Stimulated activated CD4-positive, alpha-beta T cell treated with anti-CD3 and anti-CD28 coated beads, Interleukin-1b, Interleukin-23, amount 100 ng/mL, for 4 hours (primary cell): Measurements from ENCODE around the gene CDKAL1.
"Not testable (repeated sequence)": the region's sequence is repeated elsewhere in the genome, so short reads cannot be mapped to it uniquely, and the experiment has no call there.

ENCODE experiments used
- DNase-seq, 2 donors: peaks; one replicate each; pipeline ENCODE4 v3.0.0-alpha.2; 2020; ENCODE audit warnings: low read depth in 2 of 2

CDKAL1 gene

DNA sequence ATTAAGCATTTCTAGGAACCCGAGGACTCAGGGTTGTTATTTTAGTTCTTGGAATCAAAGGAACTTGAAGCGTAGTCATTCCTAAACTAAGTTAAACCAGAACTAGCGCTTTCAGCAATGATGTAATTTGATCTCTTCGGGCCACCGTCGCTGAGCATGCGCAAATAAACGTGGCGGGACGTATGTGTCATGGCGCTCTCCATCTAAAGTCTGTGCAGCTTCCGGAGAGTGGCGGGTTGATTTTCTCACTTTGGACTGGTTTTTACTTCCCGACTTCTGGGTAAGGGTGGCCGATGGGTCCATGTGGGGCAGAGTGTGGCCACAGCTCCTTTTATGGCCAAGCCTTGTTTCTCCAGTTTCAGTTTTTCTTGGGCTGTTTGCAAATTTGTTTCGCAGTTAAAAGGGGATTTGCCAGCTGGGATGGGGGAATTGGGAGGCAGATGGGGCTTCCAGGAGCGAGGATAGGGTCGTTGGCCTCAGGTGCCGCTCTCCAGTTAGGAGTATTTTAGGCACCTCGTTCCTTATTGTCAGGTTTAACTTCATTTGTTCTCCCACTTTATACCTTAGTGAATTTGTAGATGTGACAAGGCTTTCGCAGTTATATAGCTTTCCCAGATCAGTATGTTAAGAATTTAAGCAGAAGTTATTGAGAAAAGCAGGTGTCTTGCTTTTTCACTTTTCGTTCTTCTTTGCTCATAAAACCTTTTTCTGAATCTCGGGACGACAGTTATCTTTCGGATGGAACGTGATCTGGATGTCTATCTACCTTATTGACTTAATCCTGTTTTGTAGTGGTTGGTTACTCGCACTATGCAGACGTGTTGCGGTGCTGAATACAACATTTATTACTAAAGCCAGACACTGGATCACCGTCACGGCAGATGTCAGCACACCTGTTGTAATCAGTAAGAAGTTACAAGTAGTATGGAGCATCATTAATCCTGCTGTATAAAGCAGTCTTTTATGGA is at the start of gene CDKAL1:
CDKAL1 (plus strand) TSS at position 163 of the 968 bp plus-strand sequence. CDS start 11,894 bp downstream, outside the sequence.
- DNase-seq: peak; percentile 74 to 86

DNA sequence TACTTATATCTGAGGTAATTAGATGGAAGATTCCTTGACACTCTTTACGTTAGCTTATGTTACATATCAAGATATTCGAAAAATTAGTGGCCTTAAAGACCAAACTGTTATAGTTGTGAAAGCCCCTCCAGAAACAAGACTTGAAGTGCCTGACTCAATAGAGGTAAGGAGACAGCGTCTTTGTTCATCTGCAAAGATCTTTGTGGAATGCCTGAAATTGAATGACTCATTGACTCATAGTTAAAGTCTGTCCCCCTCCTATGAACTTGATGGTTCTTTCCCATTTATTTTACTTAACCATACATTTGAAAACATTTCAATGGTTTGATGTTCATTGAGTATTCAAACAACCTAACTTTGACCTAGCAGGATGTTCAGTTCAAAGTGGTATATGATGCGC is 47.6 kb upstream of the CDKAL1 start:
- DNase-seq: no peak

DNA sequence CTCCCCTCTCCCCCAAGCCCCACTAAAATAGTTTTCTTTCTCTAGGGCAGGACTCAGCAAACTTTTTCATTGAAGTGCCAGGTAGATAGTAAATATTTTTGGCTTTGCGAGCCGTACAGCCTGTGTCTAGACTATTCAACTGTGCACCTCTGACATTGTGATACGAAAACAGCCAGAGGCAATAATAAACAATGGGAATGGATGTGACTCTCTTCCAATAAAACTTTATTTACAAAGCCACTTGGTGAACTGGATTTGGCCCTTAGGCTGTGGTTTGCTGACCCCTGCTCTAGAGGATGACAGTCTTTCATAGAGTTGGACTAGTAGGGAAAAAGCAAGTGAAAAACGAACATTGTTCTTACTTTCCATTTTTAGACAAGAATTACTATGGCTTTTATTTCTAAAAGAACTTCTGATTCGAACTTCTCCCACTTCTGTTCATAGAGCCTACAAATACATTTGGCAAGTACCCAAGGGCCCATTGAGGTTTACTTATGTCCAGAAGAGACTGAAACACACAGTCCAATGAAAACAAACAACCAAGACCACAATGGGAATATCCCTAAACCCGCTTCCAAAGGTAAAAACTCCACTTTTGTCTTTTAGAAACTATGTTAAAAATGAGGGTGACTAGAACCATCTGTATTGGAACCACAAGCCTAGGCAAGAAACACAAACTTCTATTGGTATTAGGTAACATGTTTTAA is 46.4 kb upstream of the CDKAL1 start:
- no peak for DNase-seq

DNA sequence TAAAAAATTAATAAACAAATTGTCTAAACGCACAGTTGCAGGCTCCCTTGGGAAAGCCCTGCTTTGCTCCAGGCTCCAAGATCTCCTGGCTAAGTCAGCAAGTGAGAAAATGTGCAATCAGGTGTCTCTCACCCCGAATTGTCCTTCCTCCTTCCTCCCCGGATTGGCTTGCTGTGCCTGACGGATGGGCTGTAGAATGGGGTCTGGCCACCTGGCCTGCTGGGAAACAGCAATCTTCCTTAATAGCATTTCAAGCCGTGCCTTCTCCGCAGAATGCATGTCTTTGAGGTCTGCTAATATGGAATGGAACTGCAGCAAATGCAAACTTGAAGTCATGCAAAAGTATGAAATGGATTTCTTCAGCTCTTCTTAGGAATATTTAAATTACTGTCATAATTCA is 43.7 kb upstream of the CDKAL1 start:
- DNase-seq: no peak

DNA sequence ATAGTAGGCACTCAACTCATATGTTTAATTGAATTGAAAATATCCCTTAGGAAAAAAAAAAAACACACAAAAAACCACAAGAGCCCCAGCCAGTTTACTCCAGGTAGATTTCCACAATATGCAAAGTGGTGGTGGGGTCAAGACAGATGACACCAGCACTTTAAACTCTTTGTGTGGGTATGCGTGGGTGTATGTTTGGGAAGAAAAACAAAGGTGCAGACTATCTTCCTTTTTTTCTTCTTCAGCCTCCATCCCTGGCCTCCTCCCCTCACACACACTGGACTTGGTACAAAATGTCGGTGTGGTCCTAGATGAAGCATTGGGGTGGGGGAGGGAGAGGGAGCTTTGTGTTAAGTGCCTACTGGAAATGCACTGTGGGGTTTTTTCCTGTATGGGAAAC is 42.2 kb upstream of the CDKAL1 start:
- DNase-seq: no peak

DNA sequence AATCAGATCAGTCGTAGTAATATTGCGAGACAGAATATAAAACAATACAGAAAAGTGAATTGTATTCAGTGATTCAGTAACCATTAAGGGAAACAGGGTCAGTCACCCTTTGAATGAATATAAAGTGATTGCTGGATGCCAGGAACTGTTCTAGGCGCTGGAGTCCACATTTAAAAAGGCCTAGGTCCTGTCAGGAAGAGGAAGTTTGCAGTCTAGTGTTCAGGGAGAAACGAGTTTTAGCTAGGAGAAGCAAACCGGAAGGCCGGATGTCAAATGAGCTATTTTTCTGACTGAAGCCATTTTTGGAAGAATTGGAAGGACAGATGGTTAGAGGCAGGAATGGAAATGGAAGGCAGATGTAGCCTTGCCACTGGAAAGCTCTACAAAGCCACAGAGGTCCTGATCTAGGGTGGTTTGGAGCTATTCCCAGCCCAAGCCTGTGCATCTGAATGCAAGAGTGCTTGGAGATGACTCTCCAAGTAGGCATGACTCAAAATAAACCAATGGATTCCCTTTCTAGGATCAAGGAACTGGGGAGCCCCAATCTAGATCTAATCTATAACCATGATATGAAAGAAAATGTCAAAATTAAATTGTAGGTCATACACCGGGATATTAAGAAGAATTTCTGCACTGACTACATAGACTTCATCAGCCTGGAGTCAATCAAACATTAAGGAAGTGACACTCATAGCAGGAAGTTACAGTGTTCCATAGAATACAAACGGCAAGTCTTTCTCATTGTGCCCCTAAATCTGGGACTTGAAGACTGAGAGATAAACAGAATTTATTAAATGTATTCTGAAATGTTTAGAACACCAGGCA is 36.8 kb upstream of the CDKAL1 start:
- no peak for DNase-seq

DNA sequence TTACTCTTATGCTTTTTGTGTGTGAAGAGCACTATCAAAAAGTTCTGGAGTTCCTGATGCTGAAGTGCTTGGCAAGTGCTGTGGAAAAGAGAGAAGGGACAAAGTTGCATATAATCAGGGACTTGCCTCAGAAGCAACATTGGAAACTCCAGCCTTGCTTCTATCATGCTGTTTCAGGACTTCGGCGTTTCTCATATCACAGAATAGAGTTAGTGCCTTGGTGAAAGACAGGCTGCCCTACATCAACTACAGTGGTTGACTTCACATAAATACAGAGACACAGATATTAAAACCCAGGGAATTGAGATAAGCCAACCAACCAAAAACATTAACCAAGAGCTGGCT is 36.2 kb upstream of the CDKAL1 start:
- no peak for DNase-seq

DNA sequence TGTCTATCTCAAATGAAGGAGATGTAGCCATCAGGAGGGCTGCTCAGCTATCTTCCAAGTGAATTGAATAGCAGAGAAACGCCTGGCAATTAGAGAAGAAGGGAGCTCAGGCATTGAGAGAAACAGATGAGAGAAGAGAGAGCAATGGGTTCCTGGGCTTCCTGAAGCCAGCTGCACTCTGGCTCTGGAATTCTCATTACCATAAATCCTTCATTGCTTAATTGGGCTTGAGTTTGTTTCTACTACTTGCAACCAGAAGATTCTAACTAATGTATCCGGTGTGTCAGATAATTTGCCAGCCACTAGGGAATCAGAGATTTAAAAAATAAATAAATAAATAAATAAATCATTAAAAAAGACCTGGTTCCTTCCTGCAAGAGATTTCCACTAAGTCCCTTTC is 25.0 kb upstream of the CDKAL1 start:
- DNase-seq: no peak

DNA sequence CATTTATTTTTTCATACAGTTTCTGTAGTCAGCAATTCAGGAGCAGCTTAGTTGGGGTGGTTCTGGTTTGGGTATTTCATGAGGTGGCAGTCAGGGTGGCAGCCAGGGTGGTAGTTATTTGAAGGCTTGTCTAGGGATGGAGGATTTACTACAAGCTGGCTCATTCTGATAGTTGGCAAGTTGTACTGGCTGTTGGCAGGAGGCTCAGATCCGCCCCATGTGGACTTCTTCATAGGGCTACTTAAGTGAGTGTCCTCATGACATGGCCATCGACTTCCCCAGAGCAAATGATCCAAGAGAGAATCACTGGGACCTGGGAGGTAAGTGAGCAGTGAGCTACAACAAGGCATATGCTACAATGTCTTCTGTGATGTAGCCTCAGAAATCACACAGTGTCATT is 22.4 kb upstream of the CDKAL1 start:
- no peak for DNase-seq

DNA sequence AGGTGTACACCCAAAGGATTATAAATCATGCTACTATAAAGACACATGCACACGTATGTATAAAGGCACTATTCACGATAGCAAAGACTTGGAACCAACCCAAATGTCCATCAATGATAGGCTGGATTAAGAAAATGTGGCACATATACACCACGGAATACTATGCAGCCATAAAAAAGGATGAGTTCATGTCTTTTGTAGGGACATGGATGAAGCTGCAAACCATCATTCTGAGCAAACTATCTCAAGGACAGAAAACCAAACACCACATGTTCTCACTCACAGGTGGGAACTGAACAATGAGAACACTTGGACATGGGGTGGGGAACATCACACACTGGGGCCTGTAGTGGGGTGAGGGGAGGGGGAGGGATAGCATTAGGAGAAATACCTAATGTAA is 9.0 kb upstream of the CDKAL1 start:
- DNase-seq: not testable (repeated sequence)

DNA sequence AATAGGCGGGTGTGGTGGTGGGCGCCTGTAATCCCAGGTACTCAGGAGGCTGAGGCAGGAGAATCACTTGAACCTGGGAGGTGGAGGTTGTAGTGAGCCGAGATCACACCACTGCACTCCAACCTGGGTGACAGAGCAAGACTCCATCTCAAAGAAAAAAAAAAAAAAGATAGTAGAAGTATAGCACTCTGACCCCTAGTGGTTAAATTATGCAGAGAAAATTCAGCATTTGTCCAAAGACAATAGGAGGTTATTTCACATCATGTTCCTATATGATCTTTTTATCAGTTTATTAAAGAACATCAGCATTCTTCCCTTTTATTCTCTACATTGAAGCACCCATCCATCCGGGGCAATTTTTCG is 5.2 kb upstream of the CDKAL1 start:
- not testable (repeated sequence) for DNase-seq

DNA sequence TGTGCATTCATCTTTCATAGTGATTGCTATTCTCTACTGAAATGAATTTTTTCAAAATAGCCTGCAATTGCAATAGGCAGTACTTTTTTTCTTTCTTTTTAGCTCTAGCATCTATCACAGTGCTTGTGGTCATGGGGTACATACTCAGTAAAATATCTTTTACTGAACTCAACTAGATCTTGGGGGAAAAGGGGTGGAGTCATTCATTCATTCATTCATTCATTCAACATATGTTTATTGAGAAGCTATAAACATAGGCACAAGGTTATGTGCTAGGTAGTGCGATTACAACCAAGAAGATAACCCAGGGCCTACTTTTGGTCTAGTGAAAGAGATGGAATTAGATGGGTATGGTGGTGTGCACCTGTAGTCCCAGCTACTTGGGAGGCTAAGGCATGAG is 1.4 kb upstream of the CDKAL1 start:
- DNase-seq: no peak

DNA sequence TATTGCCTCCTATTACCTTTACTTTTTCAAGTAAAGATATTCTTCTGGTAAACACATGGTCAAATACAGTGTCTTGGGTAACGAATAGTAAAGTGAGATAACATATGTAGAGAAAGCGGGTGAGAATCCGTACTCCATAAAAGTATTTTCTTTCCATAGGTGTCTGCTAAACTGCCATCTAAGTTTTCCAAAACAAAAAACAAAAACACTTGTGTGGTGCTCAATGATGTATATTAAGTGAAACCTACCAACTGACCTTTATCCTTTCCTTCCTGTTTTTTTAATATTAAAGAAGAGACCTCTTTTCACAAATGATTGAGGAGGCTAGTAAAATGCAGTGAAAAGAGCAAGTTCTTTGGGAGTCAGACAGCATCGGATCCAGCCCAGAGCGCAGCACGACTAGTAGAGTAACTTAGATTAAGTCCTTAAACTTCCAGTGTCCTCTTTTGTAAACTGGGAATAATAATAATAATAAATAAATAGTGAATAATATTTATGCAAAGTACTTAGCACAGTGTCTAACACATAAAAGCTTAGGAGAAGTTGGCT is 437 bp upstream of the CDKAL1 start:
- no peak for DNase-seq

DNA sequence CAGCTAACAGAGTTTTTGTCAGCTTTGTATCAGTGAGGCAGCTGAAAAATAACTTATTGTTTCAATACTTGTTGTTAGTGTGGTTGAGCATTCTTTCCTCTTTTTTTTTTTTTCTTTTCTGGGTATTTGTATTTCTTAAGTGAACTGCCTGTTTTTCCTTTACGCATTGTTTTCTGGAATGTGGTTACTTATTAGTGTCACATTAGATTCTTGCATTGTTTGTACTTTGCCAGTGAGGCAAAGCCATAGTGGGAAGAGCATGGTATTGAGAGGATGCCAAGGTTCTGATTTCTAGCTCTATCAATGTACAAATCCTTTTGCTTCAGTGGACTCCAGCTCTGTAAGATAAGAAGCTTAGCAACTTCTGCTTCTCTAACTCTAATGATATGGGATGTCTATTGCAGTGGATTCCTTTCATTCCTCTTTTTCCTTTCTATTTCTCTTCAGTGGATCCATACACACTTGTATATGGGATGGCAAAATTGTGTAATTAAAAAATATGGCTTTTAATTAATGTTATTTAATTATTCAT is 3.9 kb downstream of the CDKAL1 start:
- DNase-seq: no peak

DNA sequence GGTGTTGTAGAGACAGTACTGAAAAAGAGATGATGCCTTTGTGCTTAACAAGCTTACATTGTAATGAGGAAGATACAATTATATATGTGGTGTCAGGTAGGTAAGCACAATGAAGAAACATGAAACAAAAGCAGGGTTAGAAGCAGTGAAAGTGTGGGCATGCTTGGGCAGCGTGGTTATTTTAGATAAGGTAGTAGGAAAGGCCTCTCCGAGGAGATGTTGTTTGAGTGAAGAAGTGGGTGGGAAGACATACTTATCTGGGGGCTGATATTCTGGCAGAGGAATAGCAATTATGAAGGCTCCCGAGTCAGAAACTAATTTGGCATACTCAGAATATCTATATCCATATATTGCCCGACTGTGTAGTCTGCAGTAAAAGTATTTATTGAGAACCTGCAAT is 4.7 kb downstream of the CDKAL1 start:
- no peak for DNase-seq

DNA sequence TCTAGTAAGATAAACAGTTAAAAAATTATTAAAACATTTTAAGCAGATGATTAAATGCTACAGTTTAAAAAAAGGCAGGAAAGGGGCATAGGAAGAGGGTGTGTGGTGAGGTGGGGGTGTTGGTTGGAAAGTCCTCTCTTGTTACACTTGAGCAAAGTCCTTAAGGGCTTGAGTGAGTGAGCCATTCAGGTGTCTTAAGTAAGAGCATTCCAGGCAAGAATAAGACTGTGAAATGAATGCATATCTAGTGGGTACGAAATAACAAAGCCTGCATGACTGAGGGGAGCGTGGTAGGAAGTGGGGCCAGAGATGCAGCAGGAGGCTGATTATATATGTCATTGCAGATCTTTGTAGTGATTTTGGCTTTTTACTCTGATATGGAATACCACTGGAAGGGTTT is 5.1 kb downstream of the CDKAL1 start:
- no peak for DNase-seq

DNA sequence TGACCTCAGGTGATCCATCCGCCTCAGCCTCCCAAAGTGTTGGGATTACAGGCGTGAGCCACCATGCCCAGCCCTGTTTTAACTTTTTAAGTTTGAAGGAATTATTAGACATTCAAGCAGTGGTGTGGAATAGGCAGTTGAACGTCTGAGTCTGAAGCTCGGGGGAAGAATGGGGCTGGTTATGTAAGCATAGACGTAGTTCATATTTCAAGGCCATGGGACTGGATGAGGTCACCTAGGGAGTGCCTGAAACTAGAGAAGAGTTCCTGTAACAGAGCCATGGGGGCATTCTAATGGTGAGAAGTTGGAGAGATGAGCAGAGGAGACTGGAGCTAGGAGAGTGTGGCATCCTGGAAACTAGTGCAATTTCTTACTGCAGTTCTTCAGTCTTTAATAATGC is 6.4 kb downstream of the CDKAL1 start:
- no peak for DNase-seq

DNA sequence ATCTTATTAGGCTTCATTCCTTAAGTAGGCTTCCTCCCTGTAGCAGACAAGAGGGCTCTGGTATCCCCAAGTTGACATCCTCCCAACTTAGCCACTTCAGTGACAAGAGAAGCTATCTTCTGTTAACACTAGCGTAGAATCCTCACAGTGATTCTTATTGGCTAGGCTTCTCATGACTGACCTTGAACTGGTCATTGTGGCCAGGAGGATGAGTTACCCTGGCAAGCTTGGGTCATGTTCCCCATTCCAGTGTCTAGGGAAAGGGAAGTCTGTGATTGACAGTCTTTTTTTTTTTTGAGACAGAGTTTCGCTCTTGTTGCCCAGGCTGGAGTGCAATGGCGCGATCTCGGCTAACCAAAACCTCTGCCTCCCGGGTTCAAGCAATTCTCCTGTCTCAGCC is 7.1 kb downstream of the CDKAL1 start:
- no peak for DNase-seq

DNA sequence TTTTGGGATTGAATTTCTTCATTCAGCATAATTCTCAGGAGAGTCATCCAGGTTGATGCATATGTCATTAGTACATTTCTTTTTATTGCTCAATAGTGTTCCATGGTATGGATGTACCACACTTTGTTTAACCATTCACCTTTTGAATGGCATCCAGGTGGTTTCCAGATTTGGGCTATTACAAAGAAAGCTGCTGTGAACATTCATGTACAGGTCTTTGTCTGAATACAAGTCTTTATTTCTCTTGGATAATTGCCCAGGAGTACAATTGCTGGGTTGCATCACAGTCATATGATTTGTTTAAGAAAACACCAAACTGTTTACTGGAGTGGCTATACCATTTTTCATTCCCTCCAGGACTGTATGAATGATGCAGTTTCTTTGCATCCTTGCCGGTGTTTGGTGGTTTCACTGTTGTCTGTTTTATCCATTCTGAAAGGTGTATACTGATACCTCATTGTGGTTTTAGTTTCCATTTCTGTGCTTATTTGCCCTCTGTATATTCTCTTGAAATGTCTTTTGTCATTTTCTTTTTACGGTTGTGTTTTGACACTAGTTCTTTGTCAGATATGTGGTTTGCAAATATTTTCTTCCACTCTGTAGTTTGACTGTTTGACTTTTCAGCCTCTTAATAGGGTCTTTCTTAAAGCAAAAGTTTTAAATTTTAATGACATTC is 8.8 kb downstream of the CDKAL1 start:
- no peak for DNase-seq

DNA sequence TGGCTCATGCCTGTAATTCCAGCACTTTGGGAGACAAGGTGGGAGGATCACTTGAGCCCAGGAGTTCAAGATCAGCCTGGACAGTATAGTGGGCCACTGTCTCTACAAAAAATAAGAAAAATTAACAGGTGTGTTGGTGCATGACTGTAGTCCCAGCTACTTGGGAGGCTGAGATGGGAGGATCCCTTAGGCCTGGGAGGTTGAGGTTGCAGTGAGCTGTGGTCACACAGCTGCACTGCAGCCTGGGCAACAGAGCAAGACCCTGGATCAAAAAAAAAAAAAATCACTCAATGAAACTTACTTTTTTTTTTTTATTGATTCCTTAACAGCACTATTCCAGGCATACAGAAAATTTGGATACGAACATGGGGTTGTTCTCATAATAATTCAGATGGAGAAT is 14.0 kb downstream of the CDKAL1 start:
- DNase-seq: no peak

DNA sequence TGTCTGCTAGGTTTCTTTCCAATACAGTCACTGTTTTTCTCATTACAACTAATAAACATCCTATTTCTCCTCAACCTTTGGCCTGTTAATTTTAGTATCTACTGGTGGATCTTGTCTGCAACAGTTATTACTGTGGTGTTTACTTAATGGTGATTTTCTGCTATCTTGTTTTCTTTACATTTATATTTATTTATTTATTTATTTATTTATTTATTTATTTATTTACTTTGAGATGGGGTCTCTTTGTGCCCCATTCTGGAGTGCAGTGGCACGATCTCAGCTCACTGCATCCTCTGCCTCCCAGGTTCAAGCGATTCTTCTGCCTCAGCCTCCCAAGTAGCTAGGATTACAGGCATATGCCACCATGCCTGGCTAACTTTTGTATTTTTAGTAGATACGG is 15.1 kb downstream of the CDKAL1 start:
- DNase-seq: not testable (repeated sequence)
